ENCODE results near the gene ADAMTS8. TPM values are rescaled to one million over a fixed set of nuclear protein-coding genes. Genes with fewer than 3 reads are reported as not detected.

The ADAMTS8 gene
- total RNA-seq, 2 experiments from 2014 or later = not detected

DNA sequence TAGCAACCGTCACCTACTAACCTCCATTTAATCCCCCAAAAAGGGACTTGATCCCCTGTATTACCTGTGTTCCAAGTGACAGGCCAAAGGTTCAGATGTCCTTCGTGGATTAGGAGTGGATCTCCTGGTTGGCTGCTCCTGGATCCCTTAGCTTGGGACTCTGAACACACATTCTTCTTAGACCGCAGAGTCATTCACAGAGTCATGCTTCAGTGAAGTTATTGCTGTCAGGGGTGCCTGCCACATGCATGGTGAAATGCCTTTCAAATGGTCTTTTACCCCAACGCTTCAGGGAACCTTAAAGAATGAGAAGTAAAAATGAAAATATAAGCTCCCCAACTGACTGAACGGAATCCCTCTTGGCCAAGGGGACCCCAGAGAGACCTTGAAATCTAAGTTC, 49.1 kb downstream of the ADAMTS8 start:
- CTCF ChIA-PET = no interaction called here
- Mint-ChIP-seq H3K27me3 (ENCODE audit: low read depth) (no peaks in the 10 kb centered on the region), H3K36me3 (ENCODE audit: low read depth) (no peaks in the 10 kb centered on the region), H3K9me3 (ENCODE audit: insufficient read depth) (no peaks in the 10 kb centered on the region), H3K4me3 (no peak overlapping the region), H3K27ac (no peak overlapping the region), H3K4me1 (ENCODE audit: low read depth) (peaks cover 10% of the 10 kb centered on the region)
- ATAC-seq = no peak
- no peak for DNase-seq
- POLR2A ChIA-PET = no interaction called here

- ATAC-seq = no peak
- H3K4me1 Mint-ChIP-seq (ENCODE audit: low read depth) = no peaks in the 10 kb centered on the region
- DNase-seq = no peak
- H3K9me3 Mint-ChIP-seq (ENCODE audit: insufficient read depth) = no peaks in the 10 kb centered on the region
- H3K27me3 Mint-ChIP-seq (ENCODE audit: low read depth) = peaks cover 5% of the 10 kb centered on the region
- H3K27ac Mint-ChIP-seq = no peak overlapping the region
- H3K4me3 Mint-ChIP-seq = no peak overlapping the region
- CTCF ChIA-PET = interaction anchor here (1.2 to 3.8 kb wide), 4 partner anchors 10 to 158 kb away, joined by 3 to 23 read pairs (median 4); no protein-coding TSS in a partner anchor
- POLR2A ChIA-PET = no interaction called here
- H3K36me3 Mint-ChIP-seq (ENCODE audit: low read depth) = no peaks in the 10 kb centered on the region
Measured at GRCh38 chr11:130370845-130371590, 57.4 kb downstream of the ADAMTS8 start.

DNA sequence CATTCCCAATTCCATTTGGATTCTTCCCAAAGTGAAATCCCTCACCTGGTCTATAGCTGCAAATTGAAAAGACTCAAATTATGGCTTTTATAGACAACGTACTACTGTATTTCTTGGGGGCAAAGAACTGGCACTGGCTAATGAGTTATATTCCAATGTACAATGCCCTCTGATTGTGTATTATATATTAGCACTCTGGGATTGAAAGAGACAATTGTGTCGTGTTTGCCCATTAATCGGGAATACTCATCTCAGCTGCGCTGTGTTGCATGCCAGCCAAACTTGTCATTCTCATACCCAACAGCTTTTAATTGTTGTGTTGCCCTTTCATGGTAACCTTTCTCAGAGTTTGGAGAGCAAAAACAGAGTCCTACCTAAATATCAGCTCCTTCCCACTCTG, 58.7 kb downstream of the ADAMTS8 start:
- H3K4me3 Mint-ChIP-seq = no peak overlapping the region
- H3K36me3 Mint-ChIP-seq (ENCODE audit: low read depth) = no peaks in the 10 kb centered on the region
- no peaks in the 10 kb centered on the region for H3K9me3 Mint-ChIP-seq (ENCODE audit: insufficient read depth)
- H3K4me1 Mint-ChIP-seq (ENCODE audit: low read depth) = no peaks in the 10 kb centered on the region
- POLR2A ChIA-PET = no interaction called here
- peaks cover 5% of the 10 kb centered on the region for H3K27me3 Mint-ChIP-seq (ENCODE audit: low read depth)
- no peak for DNase-seq
- CTCF ChIA-PET = interaction anchor here (0.7 to 3.8 kb wide), 4 partner anchors 21 to 433 kb away, joined by 3 to 23 read pairs (median 3); no protein-coding TSS in a partner anchor
- no peak for ATAC-seq
- H3K27ac Mint-ChIP-seq = no peak overlapping the region

GRCh38 chr11:130369141-130369691, 59.2 kb downstream of the ADAMTS8 start:
- Mint-ChIP-seq H3K9me3 (ENCODE audit: insufficient read depth) (no peaks in the 10 kb centered on the region), H3K27me3 (ENCODE audit: low read depth) (peaks cover 5% of the 10 kb centered on the region), H3K36me3 (ENCODE audit: low read depth) (no peaks in the 10 kb centered on the region), H3K4me3 (no peak overlapping the region), H3K27ac (no peak overlapping the region), H3K4me1 (ENCODE audit: low read depth) (no peaks in the 10 kb centered on the region)
- CTCF ChIA-PET = interaction anchor here (3.8 kb wide), 1 partner anchor 156 kb away, joined by 23 read pairs; no protein-coding TSS in a partner anchor
- POLR2A ChIA-PET = no interaction called here
- ATAC-seq (no peak), DNase-seq (no peak)

DNA sequence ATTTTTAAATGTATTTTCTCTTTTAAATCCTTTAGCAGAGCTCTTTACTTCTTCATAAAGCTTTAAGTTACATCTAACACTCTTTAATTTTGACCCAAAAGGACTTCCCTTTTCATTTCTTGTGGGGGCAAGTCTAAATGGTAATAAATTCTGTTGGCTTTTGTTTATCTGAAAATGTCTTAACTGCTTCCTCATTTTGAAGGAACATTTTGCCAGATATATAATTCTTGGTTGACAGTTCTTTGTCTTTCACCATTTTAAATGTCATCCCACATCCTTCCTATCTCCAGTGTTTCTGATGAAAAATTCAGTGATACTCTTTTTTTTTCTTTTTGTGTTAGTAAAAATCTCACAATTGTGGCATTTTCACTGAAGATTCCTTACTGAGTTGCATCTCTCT, 69.0 kb downstream of the ADAMTS8 start:
- H3K4me1 Mint-ChIP-seq (ENCODE audit: low read depth) = no peaks in the 10 kb centered on the region
- ChIA-PET POLR2A (no interaction called here), CTCF (no interaction called here)
- no peak for DNase-seq
- H3K36me3 Mint-ChIP-seq (ENCODE audit: low read depth) = peaks cover 6% of the 10 kb centered on the region
- peaks cover 28% of the 10 kb centered on the region for H3K9me3 Mint-ChIP-seq (ENCODE audit: insufficient read depth)
- no peak for ATAC-seq
- peaks cover 1% of the 10 kb centered on the region for H3K27me3 Mint-ChIP-seq (ENCODE audit: low read depth)
- no peak overlapping the region for H3K4me3 Mint-ChIP-seq
- H3K27ac Mint-ChIP-seq = no peak overlapping the region

GRCh38 chr11:130358398-130358797, 70.0 kb downstream of the ADAMTS8 start:
- ChIA-PET POLR2A (no interaction called here), CTCF (no interaction called here)
- Mint-ChIP-seq H3K4me3 (no peak overlapping the region), H3K27me3 (ENCODE audit: low read depth) (peaks cover 3% of the 10 kb centered on the region), H3K27ac (no peak overlapping the region), H3K9me3 (ENCODE audit: insufficient read depth) (peaks cover 38% of the 10 kb centered on the region), H3K36me3 (ENCODE audit: low read depth) (peaks cover 6% of the 10 kb centered on the region), H3K4me1 (ENCODE audit: low read depth) (no peaks in the 10 kb centered on the region)
- no peak for DNase-seq
- ATAC-seq = no peak

Other genes with a start within 250 kb of the ADAMTS8 start
- 10 to 100 TPM; 37.8 to 42.1 TPM for gene ZBTB44, start 113.7 kb downstream of the ADAMTS8 start, total RNA-seq
- under 1 TPM; 0.05 to 0.08 TPM for gene ADAMTS15, start 20.0 kb upstream of the ADAMTS8 start, total RNA-seq

Data from activated CD8-positive, alpha-beta T cell treated with anti-CD3 and anti-CD28 coated beads, Interleukin-2, amount 10 ng/mL, durations not matched to agents 7 days and 5 days (primary cell).